Activated T-helper 2 cell treated with anti-CD3 and anti-CD28 coated beads, Interferon-gamma antibody, Interleukin-2, Interleukin-4, amounts not matched to agents 10 μg/mL and 5 μg/mL and 100 μg/mL, durations not matched to agents 14 hours and 24 hours and 36 hours (primary cell): Measurements from ENCODE around the gene AFF3. TPM values are rescaled to one million over a fixed set of nuclear protein-coding genes. Genes with fewer than 3 reads are reported as not detected.

Source experiments
- DNase-seq: peaks from one replicate; pipeline ENCODE4 v3.0.0; 2021; ENCODE audit warnings: low spot score
- H3K27ac Mint-ChIP-seq: one replicate; pipeline ENCODE4 v1.8.0; 2021; ENCODE audit warnings: mixed read lengths
- H3K27me3 Mint-ChIP-seq: one replicate; pipeline ENCODE4 v1.8.0; 2021; ENCODE audit warnings: low read depth, mixed read lengths
- H3K36me3 Mint-ChIP-seq: one replicate; pipeline ENCODE4 v1.8.0; 2021; ENCODE audit warnings: low read depth, mixed read lengths
- H3K4me1 Mint-ChIP-seq: one replicate; pipeline ENCODE4 v1.8.0; 2021; ENCODE audit warnings: low read depth, mixed read lengths
- H3K4me3 Mint-ChIP-seq: one replicate; pipeline ENCODE4 v1.8.0; 2021; ENCODE audit warnings: low read depth, mild to moderate bottlenecking, moderate library complexity, mixed read lengths
- H3K9me3 Mint-ChIP-seq: one replicate; pipeline ENCODE4 v1.8.0; 2021; ENCODE audit warnings: mixed read lengths
- intact Hi-C: fragments of 100-400 bp; cut with micrococcal nuclease; formaldehyde crosslinking; loops from one replicate; pipeline ENCODE4 v1.15.1; 2023
- total RNA-seq: library from RNA; stranded (reverse); gene quantifications from 2 replicates; pipeline ENCODE4 v1.2.3, GENCODE V29; 2022

Gene AFF3
- total RNA-seq, 1 donor from 2014 or later = 1.4 TPM

- Mint-ChIP-seq H3K27ac (no peak overlapping the region), H3K4me3 (no peak overlapping the region), H3K36me3 (no peaks in the 10 kb centered on the region), H3K9me3 (no peaks in the 10 kb centered on the region), H3K4me1 (peaks cover 8% of the 10 kb centered on the region), H3K27me3 (no peaks in the 10 kb centered on the region)
- intact Hi-C loops = no loop called here
- DNase-seq = no peak
These were observed 521.3 kb downstream of the AFF3 start for GRCh38 chr2:99621106-99621505.

GRCh38 chr2:99619151-99619550 is 523.2 kb downstream of the AFF3 start:
- H3K36me3 Mint-ChIP-seq = no peaks in the 10 kb centered on the region
- no peak overlapping the region for H3K4me3 Mint-ChIP-seq
- DNase-seq = no peak
- no peaks in the 10 kb centered on the region for H3K9me3 Mint-ChIP-seq
- no peak overlapping the region for H3K27ac Mint-ChIP-seq
- H3K4me1 Mint-ChIP-seq = peaks cover 8% of the 10 kb centered on the region
- no peaks in the 10 kb centered on the region for H3K27me3 Mint-ChIP-seq
- intact Hi-C loops = no loop called here

GRCh38 chr2:99618579-99619097 is 523.8 kb downstream of the AFF3 start:
- peaks cover 2% of the 10 kb centered on the region for H3K27me3 Mint-ChIP-seq
- H3K9me3 Mint-ChIP-seq = no peaks in the 10 kb centered on the region
- H3K27ac Mint-ChIP-seq = no peak overlapping the region
- H3K4me3 Mint-ChIP-seq = no peak overlapping the region
- intact Hi-C loops = no loop called here
- H3K36me3 Mint-ChIP-seq = no peaks in the 10 kb centered on the region
- peaks cover 8% of the 10 kb centered on the region for H3K4me1 Mint-ChIP-seq
- no peak for DNase-seq

GRCh38 chr2:99617811-99618210 is 524.6 kb downstream of the AFF3 start:
- Mint-ChIP-seq H3K4me1 (peaks cover 8% of the 10 kb centered on the region), H3K27me3 (peaks cover 3% of the 10 kb centered on the region), H3K36me3 (no peaks in the 10 kb centered on the region), H3K4me3 (no peak overlapping the region), H3K27ac (no peak overlapping the region), H3K9me3 (no peaks in the 10 kb centered on the region)
- intact Hi-C loops = no loop called here
- DNase-seq = no peak

GRCh38 chr2:99615247-99615771 is 527.1 kb downstream of the AFF3 start:
- Mint-ChIP-seq H3K9me3 (no peaks in the 10 kb centered on the region), H3K4me3 (no peak overlapping the region), H3K4me1 (peaks cover 8% of the 10 kb centered on the region), H3K27ac (no peak overlapping the region), H3K27me3 (peaks cover 6% of the 10 kb centered on the region), H3K36me3 (no peaks in the 10 kb centered on the region)
- DNase-seq = no peak
- intact Hi-C loops = no loop called here

- DNase-seq = no peak
- peaks cover 6% of the 10 kb centered on the region for H3K27me3 Mint-ChIP-seq
- H3K9me3 Mint-ChIP-seq = no peaks in the 10 kb centered on the region
- H3K36me3 Mint-ChIP-seq = no peaks in the 10 kb centered on the region
- H3K27ac Mint-ChIP-seq = no peak overlapping the region
- no peak overlapping the region for H3K4me3 Mint-ChIP-seq
- intact Hi-C loops = no loop called here
- peaks cover 6% of the 10 kb centered on the region for H3K4me1 Mint-ChIP-seq
These were observed 528.4 kb downstream of the AFF3 start for GRCh38 chr2:99613980-99614379.

- no peak overlapping the region for H3K27ac Mint-ChIP-seq
- no peaks in the 10 kb centered on the region for H3K4me1 Mint-ChIP-seq
- H3K27me3 Mint-ChIP-seq = peaks cover 6% of the 10 kb centered on the region
- H3K4me3 Mint-ChIP-seq = no peak overlapping the region
- no peak for DNase-seq
- intact Hi-C loops = no loop called here
- H3K9me3 Mint-ChIP-seq = no peaks in the 10 kb centered on the region
- no peaks in the 10 kb centered on the region for H3K36me3 Mint-ChIP-seq
These were observed 530.6 kb downstream of the AFF3 start for GRCh38 chr2:99611786-99612185.

- DNase-seq = no peak
- Mint-ChIP-seq H3K4me1 (no peaks in the 10 kb centered on the region), H3K4me3 (no peak overlapping the region), H3K27ac (no peak overlapping the region), H3K36me3 (no peaks in the 10 kb centered on the region), H3K9me3 (no peaks in the 10 kb centered on the region), H3K27me3 (peaks cover 6% of the 10 kb centered on the region)
- intact Hi-C loops = no loop called here
These were observed 531.4 kb downstream of the AFF3 start for GRCh38 chr2:99611034-99611433.

- Mint-ChIP-seq H3K36me3 (no peaks in the 10 kb centered on the region), H3K9me3 (no peaks in the 10 kb centered on the region), H3K4me1 (no peaks in the 10 kb centered on the region), H3K27ac (no peak overlapping the region), H3K27me3 (peaks cover 6% of the 10 kb centered on the region), H3K4me3 (no peak overlapping the region)
- intact Hi-C loops = no loop called here
- DNase-seq = no peak
These were observed 532.5 kb downstream of the AFF3 start for GRCh38 chr2:99609851-99610381.

- Mint-ChIP-seq H3K9me3 (no peaks in the 10 kb centered on the region), H3K27ac (no peak overlapping the region), H3K4me3 (no peak overlapping the region), H3K4me1 (no peaks in the 10 kb centered on the region), H3K27me3 (peaks cover 6% of the 10 kb centered on the region), H3K36me3 (no peaks in the 10 kb centered on the region)
- DNase-seq = no peak
- intact Hi-C loops = no loop called here
These were observed 533.5 kb downstream of the AFF3 start for GRCh38 chr2:99608861-99609260.

GRCh38 chr2:99607861-99608491 is 534.4 kb downstream of the AFF3 start:
- Mint-ChIP-seq H3K4me1 (no peaks in the 10 kb centered on the region), H3K36me3 (no peaks in the 10 kb centered on the region), H3K27me3 (peaks cover 5% of the 10 kb centered on the region), H3K27ac (no peak overlapping the region), H3K9me3 (no peaks in the 10 kb centered on the region), H3K4me3 (no peak overlapping the region)
- intact Hi-C loops = no loop called here
- DNase-seq = no peak

- Mint-ChIP-seq H3K4me3 (no peak overlapping the region), H3K27ac (no peak overlapping the region), H3K27me3 (peaks cover 4% of the 10 kb centered on the region), H3K9me3 (no peaks in the 10 kb centered on the region), H3K36me3 (no peaks in the 10 kb centered on the region), H3K4me1 (no peaks in the 10 kb centered on the region)
- DNase-seq = no peak
- intact Hi-C loops = no loop called here
These were observed 534.9 kb downstream of the AFF3 start for GRCh38 chr2:99607454-99607853.

- intact Hi-C loops = no loop called here
- Mint-ChIP-seq H3K27ac (no peak overlapping the region), H3K36me3 (no peaks in the 10 kb centered on the region), H3K4me3 (no peak overlapping the region), H3K27me3 (no peaks in the 10 kb centered on the region), H3K4me1 (no peaks in the 10 kb centered on the region), H3K9me3 (no peaks in the 10 kb centered on the region)
- no peak for DNase-seq
These were observed 537.4 kb downstream of the AFF3 start for GRCh38 chr2:99605036-99605435.
